ENCODE data around the gene LSM14B. TPM values are rescaled to one million over a fixed set of nuclear protein-coding genes. Genes with fewer than 3 reads are reported as not detected.
"Not testable (repeated sequence)": the region's sequence is repeated elsewhere in the genome, so short reads cannot be mapped to it uniquely, and the experiment has no call there.

LSM14B gene
- total RNA-seq, 1 donor from 2014 or later = 36.8 TPM

DNA sequence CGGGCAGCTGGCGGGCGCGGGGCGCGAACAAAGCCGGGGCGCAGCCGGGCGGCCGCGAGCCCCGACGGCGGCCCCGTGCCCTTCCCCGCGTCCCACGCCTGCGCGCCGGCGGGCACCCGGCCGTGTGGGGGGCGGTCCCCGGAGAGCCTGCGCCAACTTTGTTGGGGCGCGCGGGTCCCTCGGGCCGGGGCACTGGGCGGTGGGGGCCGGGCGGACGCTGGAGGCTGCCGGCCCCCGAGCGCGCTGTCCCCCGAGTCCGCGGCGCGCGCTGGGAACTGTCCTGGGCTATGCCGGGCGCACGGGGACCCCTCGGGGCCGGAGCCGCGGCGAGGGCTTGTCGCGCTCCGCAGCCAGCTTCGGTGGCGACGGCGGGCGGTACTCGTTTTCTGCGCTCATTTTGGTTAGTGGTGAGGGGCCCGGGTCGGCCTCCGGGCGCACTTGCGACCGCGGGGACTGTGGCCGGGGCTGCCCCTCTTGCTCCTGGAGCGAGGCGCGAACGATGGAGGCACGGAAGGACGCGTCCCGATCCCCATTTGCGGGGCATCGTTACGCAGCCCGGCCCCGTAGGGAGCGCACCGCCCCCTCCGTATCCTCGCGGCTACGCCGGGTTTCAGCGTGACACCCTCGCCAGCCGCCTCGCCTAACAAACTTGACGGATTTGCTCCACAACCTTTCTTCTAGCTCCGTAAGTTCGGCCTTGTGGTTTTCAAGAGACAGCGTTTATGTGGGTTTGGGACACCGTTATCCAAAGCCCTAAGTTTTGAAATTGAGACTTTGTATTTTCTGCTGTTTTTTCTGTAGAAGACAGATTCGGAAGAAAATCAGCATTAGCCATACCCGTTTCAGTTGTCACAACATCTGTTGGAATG is 21.9 kb downstream of the LSM14B start:
- Histone ChIP-seq H3K9me3 (no peaks in the 10 kb centered on the region), H3K4me1 (peaks cover 41% of the 10 kb centered on the region), H3K27ac (peak overlapping the region; percentile 89), H3K4me3 (peak overlapping the region; percentile 90), H3K27me3 (ENCODE audit: low read depth) (no peaks in the 10 kb centered on the region), H3K36me3 (peaks cover 18% of the 10 kb centered on the region)
- DNase-seq = peak; percentile 76
- intact Hi-C loops (cut with DNase I) = no loop called here
- ATAC-seq = peak; percentile 56 to 65
- TF ChIP-seq, protein P1, sequence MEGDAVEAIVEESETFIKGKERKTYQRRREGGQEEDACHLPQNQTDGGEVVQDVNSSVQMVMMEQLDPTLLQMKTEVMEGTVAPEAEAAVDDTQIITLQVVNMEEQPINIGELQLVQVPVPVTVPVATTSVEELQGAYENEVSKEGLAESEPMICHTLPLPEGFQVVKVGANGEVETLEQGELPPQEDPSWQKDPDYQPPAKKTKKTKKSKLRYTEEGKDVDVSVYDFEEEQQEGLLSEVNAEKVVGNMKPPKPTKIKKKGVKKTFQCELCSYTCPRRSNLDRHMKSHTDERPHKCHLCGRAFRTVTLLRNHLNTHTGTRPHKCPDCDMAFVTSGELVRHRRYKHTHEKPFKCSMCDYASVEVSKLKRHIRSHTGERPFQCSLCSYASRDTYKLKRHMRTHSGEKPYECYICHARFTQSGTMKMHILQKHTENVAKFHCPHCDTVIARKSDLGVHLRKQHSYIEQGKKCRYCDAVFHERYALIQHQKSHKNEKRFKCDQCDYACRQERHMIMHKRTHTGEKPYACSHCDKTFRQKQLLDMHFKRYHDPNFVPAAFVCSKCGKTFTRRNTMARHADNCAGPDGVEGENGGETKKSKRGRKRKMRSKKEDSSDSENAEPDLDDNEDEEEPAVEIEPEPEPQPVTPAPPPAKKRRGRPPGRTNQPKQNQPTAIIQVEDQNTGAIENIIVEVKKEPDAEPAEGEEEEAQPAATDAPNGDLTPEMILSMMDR (IDR thresholded peaks at IDR 0.05) = no peak

DNA sequence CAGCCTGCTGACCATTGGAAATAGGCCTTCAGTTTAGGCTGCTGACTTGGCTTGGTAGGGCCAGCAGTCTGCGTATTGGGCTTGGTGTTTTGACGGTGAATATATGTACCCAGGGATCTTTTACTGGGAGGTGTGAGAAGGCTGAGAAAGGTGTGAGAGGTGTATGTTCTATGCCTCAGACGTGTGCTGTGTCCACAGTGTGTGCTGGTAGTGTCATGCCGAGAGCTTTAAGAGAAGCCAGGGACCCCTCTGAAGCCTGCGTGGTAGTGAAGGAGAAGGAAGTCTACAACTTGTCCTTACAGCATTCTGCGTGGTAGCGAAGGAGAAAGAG is 23.4 kb downstream of the LSM14B start:
- no peak overlapping the region for H3K4me3 ChIP-seq
- no peak for DNase-seq
- peaks cover 3% of the 10 kb centered on the region for H3K36me3 ChIP-seq
- H3K4me1 ChIP-seq = peaks cover 47% of the 10 kb centered on the region
- no peak for ATAC-seq
- intact Hi-C loops (cut with DNase I) = no loop called here
- no peak overlapping the region for H3K27ac ChIP-seq
- H3K9me3 ChIP-seq = no peaks in the 10 kb centered on the region
- TF ChIP-seq, protein P1 (IDR thresholded peaks at IDR 0.05) = no peak
- H3K27me3 ChIP-seq (ENCODE audit: low read depth) = no peaks in the 10 kb centered on the region

DNA sequence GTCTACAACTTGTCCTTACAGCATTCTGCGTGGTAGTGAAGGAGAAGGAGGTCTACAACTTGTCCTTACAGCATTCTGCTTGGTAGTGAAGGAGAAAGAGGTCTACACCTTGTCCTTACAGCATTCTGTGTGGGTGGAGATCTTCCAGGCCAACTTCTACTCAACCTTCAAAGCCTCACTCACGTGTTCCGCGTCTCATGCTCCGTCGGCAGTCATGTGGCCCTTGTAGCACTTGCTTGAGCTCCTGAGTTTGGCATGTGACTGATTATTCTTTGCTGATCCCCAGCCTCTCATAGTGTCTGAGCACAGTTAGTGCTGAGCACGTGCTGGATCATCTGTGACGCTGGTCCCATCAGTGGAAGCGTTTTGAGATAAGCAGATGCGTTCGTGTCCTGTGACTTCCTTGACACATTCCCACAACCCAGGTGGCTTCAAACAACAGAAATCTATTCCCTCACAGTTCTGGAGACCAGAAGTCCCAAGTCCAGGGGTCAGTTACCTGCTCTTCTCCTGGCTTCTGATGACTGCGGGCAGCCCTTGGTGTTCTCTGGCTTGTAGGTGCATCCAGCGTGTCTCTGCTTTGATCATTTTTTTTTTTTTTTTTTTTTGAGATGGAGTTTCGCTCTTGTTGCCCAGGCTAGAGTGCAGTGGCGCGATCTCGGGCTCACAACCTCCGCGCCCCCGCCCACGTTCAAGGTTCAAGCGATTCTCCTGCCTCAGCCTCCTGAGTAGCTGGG is 23.9 kb downstream of the LSM14B start:
- ATAC-seq = no peak
- intact Hi-C loops (cut with DNase I) = no loop called here
- Histone ChIP-seq H3K27me3 (ENCODE audit: low read depth) (no peaks in the 10 kb centered on the region), H3K9me3 (no peaks in the 10 kb centered on the region), H3K36me3 (no peaks in the 10 kb centered on the region), H3K4me3 (no peak overlapping the region), H3K4me1 (peaks cover 42% of the 10 kb centered on the region), H3K27ac (no peak overlapping the region)
- TF ChIP-seq, protein P1 (IDR thresholded peaks at IDR 0.05) = no peak
- DNase-seq = no peak

DNA sequence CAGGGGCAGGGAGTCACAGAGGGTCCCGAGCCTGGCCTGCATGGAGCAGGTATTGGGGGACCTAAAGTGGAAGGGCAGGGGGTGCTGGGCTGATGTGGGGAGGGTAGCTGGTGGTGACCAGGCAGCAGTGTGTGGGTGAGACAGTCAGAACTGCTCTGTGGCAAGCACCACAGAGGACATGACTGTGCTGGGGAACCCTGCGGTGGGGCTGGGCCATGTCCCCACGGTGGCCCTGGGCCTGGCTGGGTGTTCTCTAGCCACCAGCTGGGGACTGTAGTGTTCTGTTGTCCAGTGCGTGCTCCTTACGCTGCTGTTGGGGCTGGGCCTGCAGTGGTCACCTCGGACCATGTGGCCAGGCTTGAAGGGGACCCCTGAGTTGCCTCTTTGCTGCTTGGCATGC is 24.9 kb downstream of the LSM14B start:
- no peak for DNase-seq
- H3K4me3 ChIP-seq = no peak overlapping the region
- intact Hi-C loops (cut with DNase I) = no loop called here

DNA sequence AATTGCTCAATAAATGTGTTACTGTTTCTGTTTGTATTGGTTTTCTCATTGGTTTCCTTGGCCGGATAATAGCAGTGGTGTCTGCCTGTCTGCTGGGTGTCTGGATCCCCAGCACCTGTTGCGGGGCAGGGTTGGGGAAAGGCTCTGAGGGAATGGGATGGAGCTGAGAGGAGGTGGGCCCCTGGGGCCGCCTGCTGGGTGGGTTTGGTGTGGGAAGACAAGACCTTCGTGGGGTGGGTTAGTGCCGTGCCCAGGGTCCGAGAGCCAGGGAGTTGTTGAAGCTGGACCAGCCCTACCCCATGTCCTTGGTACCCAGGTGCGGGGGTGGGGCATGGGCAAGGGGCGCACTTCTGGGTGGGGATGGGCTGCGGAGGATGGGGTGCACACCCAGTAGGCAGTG is 25.3 kb downstream of the LSM14B start:
- Histone ChIP-seq H3K4me3 (no peak overlapping the region), H3K9me3 (no peaks in the 10 kb centered on the region), H3K36me3 (no peaks in the 10 kb centered on the region), H3K4me1 (peaks cover 32% of the 10 kb centered on the region), H3K27me3 (ENCODE audit: low read depth) (no peaks in the 10 kb centered on the region), H3K27ac (no peak overlapping the region)
- ATAC-seq = no peak
- TF ChIP-seq, protein P1 (IDR thresholded peaks at IDR 0.05) = no peak
- intact Hi-C loops (cut with DNase I) = no loop called here
- no peak for DNase-seq

More for the DNA sequence above, 24.9 kb downstream of the LSM14B start:
- ATAC-seq = no peak
- Histone ChIP-seq H3K4me1 (peaks cover 33% of the 10 kb centered on the region), H3K9me3 (no peaks in the 10 kb centered on the region), H3K27me3 (ENCODE audit: low read depth) (no peaks in the 10 kb centered on the region), H3K36me3 (no peaks in the 10 kb centered on the region), H3K27ac (no peak overlapping the region)
- TF ChIP-seq, protein P1 (IDR thresholded peaks at IDR 0.05) = no peak

DNA sequence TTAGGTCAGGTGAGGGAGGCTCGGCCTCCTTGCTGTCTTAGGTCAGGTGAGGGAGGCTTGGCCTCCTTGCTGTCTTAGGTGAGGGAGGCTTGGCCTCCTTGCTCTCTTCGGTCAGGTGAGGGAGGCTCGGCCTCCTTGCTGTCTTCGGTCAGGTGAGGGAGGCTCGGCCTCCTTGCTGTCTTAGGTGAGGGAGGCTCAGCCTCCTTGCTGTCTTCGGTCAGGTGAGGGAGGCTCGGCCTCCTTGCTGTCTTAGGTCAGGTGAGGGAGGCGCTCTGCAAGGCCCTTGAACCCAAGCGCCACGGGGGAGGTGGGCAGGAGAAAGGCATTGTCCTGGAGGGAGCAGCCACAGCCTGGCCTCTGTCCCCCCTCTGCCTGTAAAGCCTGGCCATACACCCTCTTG is 26.1 kb downstream of the LSM14B start:
- intact Hi-C loops (cut with DNase I); H3K27me3 ChIP-seq (ENCODE audit: low read depth); ATAC-seq; DNase-seq; H3K9me3 ChIP-seq; H3K36me3 ChIP-seq; H3K4me3 ChIP-seq: not testable (repeated sequence)
- peaks cover 32% of the 10 kb centered on the region for H3K4me1 ChIP-seq
- H3K27ac ChIP-seq = peak overlapping the region; percentile 56

Measured in lower lobe of right lung (tissue), 2 donors.